Mesothelial cell of epicardium (in vitro differentiated cells): ENCODE measurements around the gene AMOTL1. TPM values are rescaled to one million over a fixed set of nuclear protein-coding genes. Genes with fewer than 3 reads are reported as not detected.

ENCODE experiments used
- DNase-seq, 2 experiments: peaks; one replicate each; pipeline ENCODE4 v3.0.0; 2021; ENCODE audit warnings: low spot score in 2 of 2; ENCODE audit not compliant: unreplicated experiment in 2 of 2
- H3K27ac Mint-ChIP-seq: 2 replicates; pipeline ENCODE4 v1.8.0; 2021; ENCODE audit warnings: mixed read lengths
- H3K27me3 Mint-ChIP-seq: 2 replicates; pipeline ENCODE4 v1.8.0; 2021; ENCODE audit warnings: low read depth, mixed read lengths
- H3K36me3 Mint-ChIP-seq: 2 replicates; pipeline ENCODE4 v1.8.0; 2021; ENCODE audit warnings: mixed read lengths
- H3K4me1 Mint-ChIP-seq: 2 replicates; pipeline ENCODE4 v1.8.0; 2021; ENCODE audit warnings: mixed read lengths
- H3K4me3 Mint-ChIP-seq: 2 replicates; pipeline ENCODE4 v1.8.0; 2021; ENCODE audit warnings: mild to moderate bottlenecking, moderate library complexity, mixed read lengths
- H3K9me3 Mint-ChIP-seq: 2 replicates; pipeline ENCODE4 v1.8.0; 2021; ENCODE audit warnings: mixed read lengths
- CTCF ChIP-seq: fragments of 200-600 bp; sonication (generic); IDR thresholded peaks from one replicate; pipeline ENCODE4 v1.5.0; 2021; ENCODE audit warnings: antibody characterized with exemption; ENCODE audit not compliant: unreplicated experiment
- total RNA-seq: library from RNA; stranded (reverse); gene quantifications from 3 replicates; pipeline ENCODE4 v1.2.1, GENCODE V29; 2021

AMOTL1 gene
- total RNA-seq, 1 donor from 2014 or later: 77.8 TPM

GRCh38 chr11:94838027-94838731, 70.0 kb downstream of the AMOTL1 start:
- no peak for TF ChIP-seq CTCF
- no peak for DNase-seq
- Mint-ChIP-seq H3K4me1 (peaks cover 22% of the 10 kb centered on the region), H3K27ac (no peak overlapping the region), H3K9me3 (no peaks in the 10 kb centered on the region), H3K4me3 (no peak overlapping the region), H3K27me3 (no peaks in the 10 kb centered on the region), H3K36me3 (peaks cover 21% of the 10 kb centered on the region)

- Mint-ChIP-seq H3K4me3 (no peak overlapping the region), H3K36me3 (peaks cover 18% of the 10 kb centered on the region)
Measured at GRCh38 chr11:94840209-94840608, 72.1 kb downstream of the AMOTL1 start.

GRCh38 chr11:94844031-94844430, 75.9 kb downstream of the AMOTL1 start:
- Mint-ChIP-seq H3K9me3 (no peaks in the 10 kb centered on the region), H3K4me3 (no peak overlapping the region), H3K27me3 (no peaks in the 10 kb centered on the region), H3K4me1 (peaks cover 7% of the 10 kb centered on the region), H3K36me3 (peaks cover 18% of the 10 kb centered on the region), H3K27ac (no peak overlapping the region)
- TF ChIP-seq CTCF: no peak
- no peak for DNase-seq

More at GRCh38 chr11:94840209-94840608, 72.1 kb downstream of the AMOTL1 start:
- no peaks in the 10 kb centered on the region for H3K27me3 Mint-ChIP-seq
- H3K27ac Mint-ChIP-seq: peak overlapping the region; percentile 84
- no peak for DNase-seq
- peaks cover 12% of the 10 kb centered on the region for H3K4me1 Mint-ChIP-seq
- TF ChIP-seq CTCF: no peak
- H3K9me3 Mint-ChIP-seq: no peaks in the 10 kb centered on the region

- no peak for TF ChIP-seq CTCF
- no peak for DNase-seq
- H3K27me3 Mint-ChIP-seq: no peaks in the 10 kb centered on the region
- no peaks in the 10 kb centered on the region for H3K9me3 Mint-ChIP-seq
- H3K4me1 Mint-ChIP-seq: peaks cover 6% of the 10 kb centered on the region
- H3K27ac Mint-ChIP-seq: no peak overlapping the region
- peaks cover 23% of the 10 kb centered on the region for H3K36me3 Mint-ChIP-seq
- no peak overlapping the region for H3K4me3 Mint-ChIP-seq
Measured at GRCh38 chr11:94845622-94846021, 77.5 kb downstream of the AMOTL1 start.

GRCh38 chr11:94849839-94850238, 81.7 kb downstream of the AMOTL1 start:
- no peak for TF ChIP-seq CTCF
- H3K9me3 Mint-ChIP-seq: peaks cover 4% of the 10 kb centered on the region
- no peak for DNase-seq
- H3K4me1 Mint-ChIP-seq: peaks cover 6% of the 10 kb centered on the region
- H3K27me3 Mint-ChIP-seq: no peaks in the 10 kb centered on the region
- H3K27ac Mint-ChIP-seq: peak overlapping the region; percentile 96
- no peak overlapping the region for H3K4me3 Mint-ChIP-seq
- peaks cover 40% of the 10 kb centered on the region for H3K36me3 Mint-ChIP-seq
